Measurements from ENCODE around the gene IGLL5. TPM values are rescaled to one million over a fixed set of nuclear protein-coding genes. Genes with fewer than 3 reads are reported as not detected.

The IGLL5 gene
- total RNA-seq, 2 donors from 2014 or later, result not detected

Other genes with a start within 250 kb of the IGLL5 start
- not detected for gene GGTLC2, start 243.2 kb upstream of the IGLL5 start, total RNA-seq
- gene GNAZ, start 182.7 kb downstream of the IGLL5 start, total RNA-seq, result under 1 TPM; 0.39 to 0.61 TPM